HFFc6 (cell line): ENCODE results near the gene SOS1. TPM values are rescaled to one million over a fixed set of nuclear protein-coding genes. Genes with fewer than 3 reads are reported as not detected.

Source experiments
- DNase-seq: peaks from one replicate; pipeline ENCODE4 v3.0.0-alpha.2; 2018
- H3K27ac Mint-ChIP-seq: 2 replicates; pipeline ENCODE4 v1.8.0; 2020; ENCODE audit warnings: mild to moderate bottlenecking, mixed read lengths
- H3K27me3 Mint-ChIP-seq: 2 replicates; pipeline ENCODE4 v1.8.0; 2021; ENCODE audit warnings: mild to moderate bottlenecking, moderate library complexity, mixed read lengths; ENCODE audit not compliant: insufficient read depth
- H3K36me3 Mint-ChIP-seq: 2 replicates; pipeline ENCODE4 v1.8.0; 2021; ENCODE audit warnings: low read depth, mixed read lengths
- H3K4me1 Mint-ChIP-seq: 2 replicates; pipeline ENCODE4 v1.8.0; 2020; ENCODE audit warnings: low read depth, mixed read lengths
- H3K4me3 Mint-ChIP-seq: 2 replicates; pipeline ENCODE4 v1.8.0; 2020; ENCODE audit warnings: mild to moderate bottlenecking, moderate library complexity, mixed read lengths
- H3K9me3 Mint-ChIP-seq: 2 replicates; pipeline ENCODE4 v1.8.0; 2020; ENCODE audit warnings: mild to moderate bottlenecking, mixed read lengths
- CTCF ChIP-seq: fragments of 200-600 bp; sonication (generic); IDR thresholded peaks from 2 replicates; pipeline ENCODE4 v1.5.0; 2021; ENCODE audit warnings: antibody characterized with exemption, mild to moderate bottlenecking
- total RNA-seq, 6 experiments: library from RNA; stranded (reverse); fragmentation: NEBNext Ultra II Directional; extraction: Animal tissue kit (Norgen Biotek cat#: 25700); gene quantifications; 2 replicates in 1 of 6; 3 replicates in 5 of 6; pipeline ENCODE4 v1.2.3, GENCODE V29; 2021

Gene SOS1
- total RNA-seq, 6 experiments from 2014 or later, result 20.9 to 31.4 (median 24.6) TPM

GRCh38 chr2:38981003-38981669 is 139.7 kb downstream of the SOS1 start:
- Mint-ChIP-seq H3K9me3 (no peaks in the 10 kb centered on the region), H3K4me1 (no peaks in the 10 kb centered on the region), H3K36me3 (peaks cover 8% of the 10 kb centered on the region), H3K27ac (no peak overlapping the region), H3K27me3 (peaks cover 1% of the 10 kb centered on the region; the same call in 1 of the 2 replicates), H3K4me3 (no peak overlapping the region)
- no peak for DNase-seq
- TF ChIP-seq CTCF, result no peak

DNA sequence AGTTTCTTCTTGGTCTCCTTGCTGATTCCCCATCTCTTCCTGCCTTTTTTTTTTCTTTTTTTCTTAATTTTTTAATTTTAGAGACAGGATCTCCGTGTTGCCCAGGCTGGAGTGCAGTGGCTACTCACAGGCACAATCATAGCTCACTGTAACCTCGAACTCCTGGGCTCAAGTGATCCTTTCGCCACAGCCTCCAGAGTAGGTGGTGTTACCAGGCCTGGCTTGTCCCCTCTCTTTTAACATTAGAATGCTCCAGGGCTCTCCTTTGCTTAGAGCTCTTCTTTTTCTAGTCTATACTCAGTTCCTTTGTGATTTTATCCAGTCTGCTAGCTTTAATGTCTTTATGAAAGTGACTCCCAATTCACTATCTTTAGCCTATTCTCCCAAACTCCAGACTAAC is 141.9 kb downstream of the SOS1 start:
- peaks cover 1% of the 10 kb centered on the region; the same call in 1 of the 2 replicates for H3K27me3 Mint-ChIP-seq
- no peak for DNase-seq
- H3K4me1 Mint-ChIP-seq, result no peaks in the 10 kb centered on the region
- no peak overlapping the region for H3K4me3 Mint-ChIP-seq
- no peak for TF ChIP-seq CTCF
- no peak overlapping the region for H3K27ac Mint-ChIP-seq
- no peaks in the 10 kb centered on the region; the same call in 1 of the 2 replicates for H3K36me3 Mint-ChIP-seq
- no peaks in the 10 kb centered on the region for H3K9me3 Mint-ChIP-seq

DNA sequence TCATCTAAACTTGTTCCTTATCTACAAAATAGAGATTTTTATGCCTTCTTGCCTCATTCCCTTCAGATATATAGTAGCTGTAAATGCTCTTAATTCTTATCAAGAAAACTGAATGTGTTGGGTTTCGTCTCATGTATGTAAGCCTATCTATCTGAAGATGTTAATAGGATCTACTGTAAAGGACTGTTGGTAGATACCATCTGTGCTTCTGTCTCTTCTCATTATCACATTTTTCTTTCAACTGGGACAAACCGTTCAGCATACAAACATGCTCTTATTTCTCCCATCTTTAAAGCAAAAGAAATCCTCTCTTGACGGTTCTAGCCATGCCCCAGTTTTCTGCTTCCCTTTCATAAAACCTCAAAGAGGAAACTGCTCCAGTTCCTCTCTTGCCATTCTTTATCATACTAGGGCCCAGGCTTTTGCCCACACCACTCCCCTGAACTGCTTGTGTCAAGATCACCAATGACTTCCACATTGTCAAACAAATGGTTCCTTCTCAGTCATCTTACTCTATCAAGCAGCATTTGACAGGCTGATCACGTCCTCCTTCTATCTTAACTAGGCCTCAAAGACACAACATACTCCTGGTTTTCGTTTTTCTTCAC is 142.5 kb downstream of the SOS1 start:
- Mint-ChIP-seq H3K27me3 (peaks cover 1% of the 10 kb centered on the region; the same call in 1 of the 2 replicates), H3K4me3 (no peak overlapping the region), H3K4me1 (no peaks in the 10 kb centered on the region), H3K36me3 (no peaks in the 10 kb centered on the region; the same call in 1 of the 2 replicates), H3K27ac (no peak overlapping the region), H3K9me3 (no peaks in the 10 kb centered on the region)
- no peak for DNase-seq
- TF ChIP-seq CTCF, result no peak

DNA sequence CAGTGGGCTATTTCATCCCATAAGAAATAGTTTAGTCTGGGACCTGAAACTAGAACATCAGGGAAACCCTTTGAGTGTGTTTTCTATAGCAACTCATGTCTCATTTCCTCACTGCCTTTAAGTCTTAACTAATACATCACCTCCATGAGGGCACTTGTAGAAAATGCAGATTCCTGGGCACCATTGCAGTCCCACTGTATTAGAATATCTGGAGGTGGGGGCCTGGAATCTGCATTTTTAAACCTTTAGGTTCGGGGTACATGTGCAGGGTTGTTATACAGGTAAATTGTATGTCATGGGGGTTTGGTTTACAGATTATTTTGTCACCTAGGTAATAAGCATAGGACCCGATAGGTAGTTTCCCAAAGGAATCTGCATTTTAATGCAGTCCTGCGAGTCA is 143.8 kb downstream of the SOS1 start:
- no peak for DNase-seq
- Mint-ChIP-seq H3K27me3 (peaks cover 2% of the 10 kb centered on the region; the same call in 1 of the 2 replicates), H3K9me3 (no peaks in the 10 kb centered on the region), H3K27ac (no peak overlapping the region), H3K36me3 (no peaks in the 10 kb centered on the region), H3K4me3 (no peak overlapping the region), H3K4me1 (no peaks in the 10 kb centered on the region)
- no peak for TF ChIP-seq CTCF

GRCh38 chr2:38975042-38975441 is 145.8 kb downstream of the SOS1 start:
- H3K4me3 Mint-ChIP-seq, result no peak overlapping the region
- TF ChIP-seq CTCF, result no peak
- H3K9me3 Mint-ChIP-seq, result no peaks in the 10 kb centered on the region
- no peaks in the 10 kb centered on the region for H3K36me3 Mint-ChIP-seq
- H3K27me3 Mint-ChIP-seq, result peaks cover 4% of the 10 kb centered on the region; the same call in 1 of the 2 replicates
- H3K27ac Mint-ChIP-seq, result no peak overlapping the region
- DNase-seq, result no peak
- H3K4me1 Mint-ChIP-seq, result no peaks in the 10 kb centered on the region
